Kidney glomerular epithelial cell (primary cell): ENCODE results near the gene PLN.

Source experiments
- DNase-seq: peaks from one replicate; lab custom pipeline; 2025; lab: John Stamatoyannopoulos, UW

PLN gene

GRCh38 chr6:118537574-118537973 lies 10.5 kb upstream of the PLN start:
- DNase-seq = peak; percentile 15

GRCh38 chr6:118542184-118542952 lies 5.7 kb upstream of the PLN start:
- peak; percentile 37 for DNase-seq

- DNase-seq = no peak
Observed at GRCh38 chr6:118544105-118544504, 4.0 kb upstream of the PLN start.

GRCh38 chr6:118546164-118546879 lies 1.8 kb upstream of the PLN start:
- no peak for DNase-seq

- DNase-seq = no peak
Observed at GRCh38 chr6:118546880-118547218, 1.2 kb upstream of the PLN start.

- no peak for DNase-seq
Observed at GRCh38 chr6:118548613-118549012, 517 bp downstream of the PLN start.

GRCh38 chr6:118551063-118552053 lies 3.3 kb downstream of the PLN start:
- peak; percentile 77 for DNase-seq

- DNase-seq = no peak
Observed at GRCh38 chr6:118553132-118553531, 5.0 kb downstream of the PLN start.

GRCh38 chr6:118554698-118555097 lies 6.6 kb downstream of the PLN start:
- no peak for DNase-seq

- DNase-seq = no peak
Observed at GRCh38 chr6:118558464-118559217, 10.5 kb downstream of the PLN start.

GRCh38 chr6:118559659-118560058 lies 11.6 kb downstream of the PLN start:
- DNase-seq = no peak

GRCh38 chr6:118562248-118562647 lies 14.2 kb downstream of the PLN start:
- no peak for DNase-seq

- DNase-seq = peak; percentile 79
Observed at GRCh38 chr6:118562959-118563358, 14.9 kb downstream of the PLN start.

GRCh38 chr6:118565311-118565960 lies 17.3 kb downstream of the PLN start:
- peak; percentile 26 for DNase-seq

GRCh38 chr6:118567974-118568373 lies 19.9 kb downstream of the PLN start:
- no peak for DNase-seq

- DNase-seq = no peak
Observed at GRCh38 chr6:118569498-118569897, 21.4 kb downstream of the PLN start.

- DNase-seq = no peak
Observed at GRCh38 chr6:118571121-118571520, 23.0 kb downstream of the PLN start.

GRCh38 chr6:118574051-118574865 lies 26.2 kb downstream of the PLN start:
- DNase-seq = no peak

- no peak for DNase-seq
Observed at GRCh38 chr6:118577972-118578371, 29.9 kb downstream of the PLN start.

GRCh38 chr6:118578617-118579016 lies 30.5 kb downstream of the PLN start:
- DNase-seq = no peak
